Hepatocyte (in vitro differentiated cells): ENCODE measurements around the gene TANGO6.

Source experiments
- CTCF ChIP-seq: fragments of 200-600 bp; sonication (generic); IDR thresholded peaks from 2 replicates; pipeline ENCODE4 v1.5.1; 2016; ENCODE audit warnings: antibody characterized with exemption, mild to moderate bottlenecking; ENCODE audit not compliant: poor library complexity
- EZH2 ChIP-seq: fragments of 200-600 bp; sonication (generic); IDR thresholded peaks from 2 replicates; pipeline ENCODE4 v1.6.1; 2016; ENCODE audit warnings: antibody characterized with exemption, mild to moderate bottlenecking, borderline replicate concordance
- EZH2phosphoT487 ChIP-seq: fragments of 200-600 bp; sonication (generic); IDR thresholded peaks from one replicate; pipeline ENCODE4 v1.6.1; 2018; ENCODE audit warnings: antibody characterized with exemption, mild to moderate bottlenecking, low read depth, moderate library complexity; ENCODE audit not compliant: unreplicated experiment, severe bottlenecking

GRCh38 chr16:68875871-68876270, 32.5 kb downstream of the TANGO6 start:
- TF ChIP-seq CTCF (no peak), EZH2phosphoT487 (no peak), EZH2 (no peak)
